ENCODE data around the gene GPR39.

Gene GPR39

GRCh38 chr2:132681766-132682165 lies 265.2 kb downstream of the GPR39 start:
- no peak for FAIRE-seq

- FAIRE-seq: no peak
These were observed 274.2 kb downstream of the GPR39 start for GRCh38 chr2:132690664-132691303.

- no peak for FAIRE-seq
These were observed 275.0 kb downstream of the GPR39 start for GRCh38 chr2:132691556-132691955.

GRCh38 chr2:132692816-132693215 lies 276.2 kb downstream of the GPR39 start:
- FAIRE-seq: no peak
